Transverse colon (tissue), 3 donors: ENCODE results near the gene EDDM13.
"Not testable (repeated sequence)": the region's sequence is repeated elsewhere in the genome, so short reads cannot be mapped to it uniquely, and the experiment has no call there.

Source experiments
- POLR2A ChIP-seq: fragments of 450-650 bp; IDR thresholded peaks from one replicate; pipeline ENCODE4 v1.6.1; 2016; ENCODE audit warnings: antibody characterized with exemption, mild to moderate bottlenecking, moderate library complexity
- TF ChIP-seq, protein P1 (sequence below), 5 experiments: fragments of 200-600 bp in 3 of 5; fragments of 450-650 bp in 2 of 5; sonication (generic) in 3 of 5; IDR thresholded peaks; 1 replicate in 2 of 5; 2 replicates in 3 of 5; pipeline ENCODE4 v1.5.1; 2016 to 2017; ENCODE audit warnings: antibody characterized with exemption in 5 of 5, inconsistent platforms in 3 of 5, mild to moderate bottlenecking in 2 of 5, moderate library complexity in 1 of 5

DNA sequence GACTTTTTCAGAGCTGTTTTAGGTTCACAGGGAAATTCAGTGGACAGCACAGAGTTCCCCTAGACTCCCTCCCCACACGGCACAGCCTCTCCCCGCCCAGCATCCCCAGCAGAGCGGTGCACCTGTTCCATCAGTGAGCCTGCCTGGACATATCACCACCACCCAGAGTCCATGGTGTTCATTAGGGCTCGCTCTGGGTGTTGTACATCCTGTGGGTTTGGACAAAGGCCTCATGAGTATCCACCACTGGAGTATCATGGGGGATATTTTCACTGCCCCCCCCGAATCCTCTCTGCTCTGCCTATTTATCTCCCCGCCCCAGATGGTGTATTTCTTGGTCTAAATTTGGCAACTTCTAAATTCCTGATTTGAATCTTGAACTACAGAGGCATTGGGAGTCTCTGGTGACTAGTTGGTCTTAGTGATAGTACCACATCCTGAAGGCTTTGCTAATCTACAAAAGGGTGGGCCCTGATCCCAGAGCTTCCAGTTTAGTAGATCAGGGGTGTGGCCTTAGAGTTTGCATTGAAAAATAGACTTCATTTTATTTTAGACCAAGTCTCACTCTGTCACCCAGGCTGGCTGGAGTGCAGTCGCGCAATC lies 23.7 kb upstream of the EDDM13 start:
- TF ChIP-seq POLR2A, result not testable (repeated sequence)
- TF ChIP-seq, protein P1, sequence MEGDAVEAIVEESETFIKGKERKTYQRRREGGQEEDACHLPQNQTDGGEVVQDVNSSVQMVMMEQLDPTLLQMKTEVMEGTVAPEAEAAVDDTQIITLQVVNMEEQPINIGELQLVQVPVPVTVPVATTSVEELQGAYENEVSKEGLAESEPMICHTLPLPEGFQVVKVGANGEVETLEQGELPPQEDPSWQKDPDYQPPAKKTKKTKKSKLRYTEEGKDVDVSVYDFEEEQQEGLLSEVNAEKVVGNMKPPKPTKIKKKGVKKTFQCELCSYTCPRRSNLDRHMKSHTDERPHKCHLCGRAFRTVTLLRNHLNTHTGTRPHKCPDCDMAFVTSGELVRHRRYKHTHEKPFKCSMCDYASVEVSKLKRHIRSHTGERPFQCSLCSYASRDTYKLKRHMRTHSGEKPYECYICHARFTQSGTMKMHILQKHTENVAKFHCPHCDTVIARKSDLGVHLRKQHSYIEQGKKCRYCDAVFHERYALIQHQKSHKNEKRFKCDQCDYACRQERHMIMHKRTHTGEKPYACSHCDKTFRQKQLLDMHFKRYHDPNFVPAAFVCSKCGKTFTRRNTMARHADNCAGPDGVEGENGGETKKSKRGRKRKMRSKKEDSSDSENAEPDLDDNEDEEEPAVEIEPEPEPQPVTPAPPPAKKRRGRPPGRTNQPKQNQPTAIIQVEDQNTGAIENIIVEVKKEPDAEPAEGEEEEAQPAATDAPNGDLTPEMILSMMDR (IDR thresholded peaks at IDR 0.05), result not testable (repeated sequence)
